IPS-NIHi11 (cell line): ENCODE measurements around the gene TIMP3.

Experiments
- DNase-seq: peaks from one replicate; pipeline ENCODE4 v3.0.0; 2012; ENCODE audit warnings: mixed read lengths, low spot score

TIMP3 gene

DNA sequence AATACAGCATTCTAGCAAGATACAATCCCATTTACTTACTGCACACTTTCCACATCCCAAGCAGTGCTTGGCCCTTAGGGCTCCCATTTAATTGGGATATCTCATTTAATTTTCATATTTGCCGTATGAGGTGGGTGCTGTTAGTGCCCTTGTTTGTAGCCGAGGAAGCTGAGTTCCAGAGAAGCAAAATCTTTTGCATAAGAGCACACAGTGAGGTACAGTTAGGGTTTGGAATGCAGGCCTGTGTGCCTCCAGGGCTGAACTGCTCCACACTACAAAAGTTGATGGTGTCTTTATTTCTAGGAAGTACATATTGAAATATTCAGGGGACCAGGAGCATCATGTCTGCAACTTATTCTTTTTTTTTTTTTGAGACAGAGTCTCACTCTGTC, 15.5 kb upstream of the TIMP3 start:
- no peak for DNase-seq

- no peak for DNase-seq
These were observed 12.4 kb upstream of the TIMP3 start for GRCh38 chr22:32788904-32789624.

DNA sequence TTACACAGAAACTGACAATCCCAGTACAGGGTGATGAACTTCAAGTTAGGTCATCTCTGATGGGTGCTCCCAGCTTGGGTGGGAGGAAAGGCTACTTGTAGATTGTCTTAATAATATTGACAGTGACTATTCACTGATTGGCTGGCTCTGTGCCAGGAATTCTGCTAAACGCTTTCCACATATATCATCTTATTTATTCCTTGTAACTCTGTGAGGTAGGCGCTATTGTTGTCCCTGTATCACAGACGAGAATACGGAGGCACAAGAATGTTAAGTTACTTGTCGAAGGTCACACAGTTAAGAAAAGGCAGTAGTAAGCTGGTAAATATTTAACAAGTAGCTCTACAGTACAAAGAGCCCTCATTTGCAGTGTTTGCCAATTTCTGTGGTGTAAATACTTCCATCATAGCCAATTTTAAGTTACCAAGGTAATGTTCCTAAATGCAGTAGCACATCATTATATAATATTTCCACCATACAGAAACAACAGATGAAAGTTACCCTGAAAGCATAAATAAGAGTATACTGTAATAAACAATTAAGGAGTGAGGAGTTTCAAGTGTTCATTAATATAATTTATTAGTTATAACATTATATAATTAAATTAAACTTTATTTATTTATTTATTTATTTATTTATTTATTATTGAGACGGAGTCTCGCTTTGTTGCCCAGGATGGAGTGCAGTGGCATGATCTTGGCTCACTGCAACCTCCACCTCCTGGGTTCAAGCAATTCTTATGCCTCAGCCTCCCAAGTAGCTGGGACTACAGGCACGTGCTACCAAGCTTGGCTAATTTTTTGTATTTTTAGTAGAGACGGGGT, 11.5 kb upstream of the TIMP3 start:
- no peak for DNase-seq

GRCh38 chr22:32791056-32791455, 10.4 kb upstream of the TIMP3 start:
- DNase-seq, result no peak

DNA sequence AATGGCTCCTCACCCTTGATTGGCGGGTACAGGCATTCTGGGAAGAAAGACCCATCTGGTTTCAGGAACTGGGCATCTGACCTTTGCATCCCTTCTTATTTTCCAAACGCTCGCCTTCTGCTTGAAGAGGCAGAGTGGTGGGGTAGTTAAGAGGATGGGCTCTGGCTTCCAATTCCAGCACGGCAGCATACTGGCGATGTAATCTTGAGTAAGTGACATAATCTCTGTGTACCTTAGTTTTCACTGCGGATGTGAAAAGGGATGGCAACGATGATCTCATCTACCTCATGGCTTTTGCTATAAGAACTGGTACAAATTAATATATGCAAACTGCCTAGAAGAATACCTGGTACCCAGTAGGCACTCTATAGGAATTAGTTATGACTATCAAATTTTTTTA, 10.0 kb upstream of the TIMP3 start:
- no peak for DNase-seq

DNA sequence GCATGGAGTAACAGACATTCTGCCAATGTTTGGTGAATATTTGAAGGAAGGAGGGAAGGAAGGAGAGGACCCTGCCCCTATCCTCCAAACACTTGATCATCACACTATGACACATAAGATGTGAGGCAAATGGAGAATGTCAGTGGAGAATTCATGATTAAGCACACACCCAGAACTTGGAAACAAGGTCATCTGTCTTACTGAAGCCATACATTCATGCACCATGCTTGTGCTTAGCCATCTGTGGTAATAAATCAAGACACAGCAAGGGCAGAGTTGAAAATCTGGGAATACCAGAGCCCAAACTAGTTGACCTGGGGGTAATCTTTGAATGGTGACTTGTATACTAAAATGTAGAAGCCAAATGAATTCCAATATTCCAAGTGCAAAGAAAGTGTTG, 7.9 kb upstream of the TIMP3 start:
- no peak for DNase-seq

- DNase-seq, result no peak
These were observed 6.9 kb upstream of the TIMP3 start for GRCh38 chr22:32794449-32795213.

DNA sequence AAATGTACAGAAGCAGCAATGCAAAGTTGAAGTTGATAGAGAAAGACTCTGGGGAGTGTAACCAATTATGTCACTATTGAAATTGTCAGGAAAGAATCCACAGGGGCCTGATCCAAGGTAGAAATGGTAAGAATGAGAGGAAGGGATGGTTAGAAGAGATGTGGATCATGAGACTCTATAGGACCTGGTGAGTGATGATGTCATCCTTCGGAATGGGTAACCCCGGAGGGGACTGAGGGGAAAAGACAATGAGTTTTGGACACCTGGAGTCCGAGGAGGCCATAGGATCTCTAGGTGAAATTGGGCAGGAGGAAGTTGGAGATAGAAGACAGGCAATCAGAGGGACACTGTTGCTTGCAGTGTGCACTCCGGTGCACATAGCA, 6.3 kb upstream of the TIMP3 start:
- DNase-seq, result no peak

- peak; percentile 79 for DNase-seq
These were observed 4.5 kb upstream of the TIMP3 start for GRCh38 chr22:32796865-32797573.

DNA sequence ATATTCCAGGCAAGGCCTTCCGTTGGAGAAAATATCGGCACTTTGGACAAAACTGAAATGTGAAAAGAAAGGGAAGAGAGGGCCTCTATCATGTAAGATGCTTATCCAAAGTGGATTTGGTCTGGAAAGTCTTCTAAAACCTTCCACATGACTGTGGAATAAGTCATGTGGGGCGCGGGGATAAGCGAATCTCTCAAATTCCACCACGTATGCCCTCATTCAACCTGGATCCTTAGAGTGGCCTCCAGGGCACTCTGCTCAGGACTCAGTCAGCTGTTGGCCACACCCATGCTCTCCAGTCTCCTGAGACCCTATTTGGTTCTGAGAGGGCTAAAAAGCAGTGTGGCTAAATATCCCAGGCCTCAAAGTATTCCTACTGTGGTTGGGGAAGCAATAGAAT, 2.0 kb upstream of the TIMP3 start:
- no peak for DNase-seq

DNA sequence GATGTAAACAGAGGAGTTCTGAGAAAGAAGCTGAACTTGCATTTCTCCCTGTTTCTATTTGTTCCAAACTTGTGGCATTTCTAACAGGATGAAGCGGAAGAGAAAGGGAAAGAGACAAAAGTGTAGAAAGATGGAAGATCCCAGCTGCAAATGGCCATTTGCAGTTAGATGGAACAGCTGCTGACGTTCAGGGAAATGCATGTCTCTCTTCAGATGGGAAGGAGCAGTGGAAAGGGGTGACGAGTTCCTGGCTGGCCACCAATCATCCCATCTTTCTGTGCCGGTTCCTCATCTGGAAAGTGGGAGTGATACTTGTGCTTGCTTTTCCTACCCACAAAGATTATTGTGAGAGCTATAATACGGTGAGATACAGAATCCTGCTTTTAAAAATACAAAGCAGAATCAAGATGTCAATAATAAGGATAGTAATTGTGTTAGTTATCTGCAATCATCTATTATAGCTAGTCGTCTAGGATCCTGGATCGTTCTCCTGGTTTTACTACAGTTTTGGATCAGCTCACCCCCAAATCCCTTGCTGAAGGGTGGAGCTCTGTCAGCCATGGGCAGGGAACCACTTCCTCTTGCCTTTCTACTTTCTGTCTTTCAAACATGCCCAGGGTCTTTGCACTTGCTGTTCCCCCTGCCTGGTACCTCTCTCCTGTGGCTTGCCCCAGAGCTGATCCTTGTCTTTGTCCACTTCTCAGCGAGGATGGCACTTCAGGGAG, 1.2 kb upstream of the TIMP3 start:
- DNase-seq, result no peak

DNA sequence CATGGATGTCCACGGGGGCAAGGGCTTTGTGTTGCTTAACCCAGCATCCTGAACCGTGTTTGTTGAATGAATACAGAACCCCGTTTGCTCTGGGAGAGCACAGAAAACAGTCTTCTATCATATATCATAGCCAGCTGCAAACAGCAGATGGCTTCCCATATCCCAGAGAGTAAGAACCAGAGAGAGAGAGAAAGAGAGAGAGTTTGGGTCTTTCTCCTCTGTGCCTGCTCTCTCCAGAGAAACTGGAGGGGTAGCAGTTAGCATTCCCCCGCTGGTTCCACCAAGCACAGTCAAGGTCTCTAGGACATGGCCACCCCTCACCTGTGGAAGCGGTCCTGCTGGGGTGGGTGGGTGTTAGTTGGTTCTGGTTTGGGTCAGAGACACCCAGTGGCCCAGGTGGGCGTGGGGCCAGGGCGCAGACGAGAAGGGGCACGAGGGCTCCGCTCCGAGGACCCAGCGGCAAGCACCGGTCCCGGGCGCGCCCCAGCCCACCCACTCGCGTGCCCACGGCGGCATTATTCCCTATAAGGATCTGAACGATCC, 440 bp upstream of the TIMP3 start:
- DNase-seq, result no peak

DNA sequence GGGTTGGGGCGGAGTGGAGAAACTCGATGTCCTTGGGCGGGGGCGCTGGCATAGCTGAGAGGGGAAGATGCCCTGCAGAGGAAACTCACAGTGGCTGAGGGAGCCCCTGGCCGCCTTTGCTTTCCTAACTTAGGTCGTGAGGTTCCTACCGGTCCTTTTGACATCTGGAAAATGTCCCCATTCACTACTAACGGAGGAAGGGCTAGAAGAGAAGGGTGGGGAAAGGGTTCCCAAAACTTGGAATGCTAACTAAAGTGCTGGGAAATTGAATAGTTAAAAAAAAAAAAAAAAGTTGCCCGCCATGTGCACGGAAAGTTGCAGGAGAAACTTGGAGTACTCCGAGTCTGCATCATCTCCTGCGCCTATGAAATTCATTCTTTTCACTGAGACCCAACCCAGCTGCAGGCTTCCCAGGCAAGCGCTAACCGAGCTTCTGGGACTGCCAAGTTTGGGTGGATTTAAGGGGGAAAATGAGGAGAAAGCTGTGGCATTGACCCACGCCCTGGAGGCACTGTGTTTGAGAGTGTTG, 796 bp downstream of the TIMP3 start:
- DNase-seq, result no peak

GRCh38 chr22:32803020-32803737, 1.7 kb downstream of the TIMP3 start:
- DNase-seq, result no peak

DNA sequence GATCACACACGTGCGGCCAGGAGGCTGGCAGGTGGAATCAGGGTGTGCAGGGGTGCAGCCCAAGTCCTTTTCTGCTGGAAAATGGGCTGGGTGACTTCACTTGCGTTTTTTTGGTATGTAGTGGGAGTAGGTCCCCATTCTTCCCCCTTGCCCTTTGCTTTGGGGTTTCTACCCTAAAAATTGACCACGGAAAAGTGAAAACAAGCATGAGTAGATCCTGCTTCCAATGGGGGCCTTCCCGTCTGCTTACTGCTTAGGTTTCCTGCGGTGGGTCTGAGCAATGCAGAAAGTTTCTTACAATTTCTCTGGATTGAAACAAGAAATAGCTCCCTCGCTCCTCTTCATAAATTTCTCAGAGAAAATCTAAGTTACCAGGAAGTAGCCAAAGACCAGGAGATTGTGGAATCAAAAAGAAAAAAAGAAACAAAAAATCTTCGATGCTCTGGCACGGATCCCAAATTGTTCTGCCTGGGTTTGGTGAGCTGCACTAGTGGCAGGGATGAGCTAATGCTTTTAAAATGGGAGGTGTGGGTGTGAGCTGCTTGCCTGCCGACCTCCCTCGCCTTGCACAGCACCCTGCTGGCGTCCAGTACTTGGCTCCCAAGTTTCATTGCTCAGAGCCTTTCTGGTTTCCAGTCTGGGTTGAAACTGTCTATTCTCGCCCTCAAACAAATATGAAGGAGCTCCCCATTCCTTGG, 2.4 kb downstream of the TIMP3 start:
- DNase-seq, result no peak

- no peak for DNase-seq
These were observed 3.2 kb downstream of the TIMP3 start for GRCh38 chr22:32804531-32805360.

DNA sequence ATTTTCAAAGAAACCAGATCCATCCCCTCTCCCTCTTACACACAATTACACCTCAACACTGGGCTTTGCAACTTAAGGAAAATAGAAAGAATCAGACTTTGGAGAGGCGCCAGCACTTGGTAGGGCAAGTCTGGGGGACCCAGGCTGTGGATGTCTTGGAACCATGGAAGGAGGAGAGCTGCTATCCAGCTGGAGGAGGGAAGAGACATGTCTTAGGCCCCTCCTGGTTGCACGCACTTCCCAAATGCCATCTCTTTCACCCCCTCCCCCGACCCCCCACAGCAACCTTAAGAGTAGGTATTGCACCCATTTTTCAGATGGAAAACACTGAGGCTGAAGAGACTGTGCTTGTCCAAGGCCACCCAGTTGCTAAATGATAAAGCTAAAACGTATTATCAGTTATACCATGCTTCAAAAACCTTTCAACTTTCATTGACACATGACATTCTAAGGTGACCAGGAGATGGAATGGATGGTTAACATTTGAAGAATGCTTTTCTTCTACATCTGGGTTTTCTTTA, 3.9 kb downstream of the TIMP3 start:
- no peak for DNase-seq

DNA sequence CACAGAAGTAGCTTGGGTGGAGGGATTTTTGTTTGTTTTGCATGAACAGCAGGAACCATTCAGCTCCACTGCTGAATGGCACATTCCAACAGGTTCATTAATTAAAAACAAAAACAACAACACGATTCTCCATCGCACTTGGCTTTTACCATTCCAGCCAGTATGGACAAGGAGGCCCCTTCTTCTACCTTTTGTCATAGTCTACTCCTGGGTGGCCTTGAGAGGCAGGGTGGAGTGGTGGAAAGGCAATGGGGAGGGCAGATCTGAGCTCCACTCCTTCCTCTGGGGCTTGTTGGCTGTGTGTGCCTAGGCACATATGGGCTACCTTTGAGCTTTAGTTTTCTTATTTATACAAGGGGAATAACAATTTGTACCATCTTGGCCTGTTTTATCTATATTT, 4.8 kb downstream of the TIMP3 start:
- DNase-seq, result no peak

DNA sequence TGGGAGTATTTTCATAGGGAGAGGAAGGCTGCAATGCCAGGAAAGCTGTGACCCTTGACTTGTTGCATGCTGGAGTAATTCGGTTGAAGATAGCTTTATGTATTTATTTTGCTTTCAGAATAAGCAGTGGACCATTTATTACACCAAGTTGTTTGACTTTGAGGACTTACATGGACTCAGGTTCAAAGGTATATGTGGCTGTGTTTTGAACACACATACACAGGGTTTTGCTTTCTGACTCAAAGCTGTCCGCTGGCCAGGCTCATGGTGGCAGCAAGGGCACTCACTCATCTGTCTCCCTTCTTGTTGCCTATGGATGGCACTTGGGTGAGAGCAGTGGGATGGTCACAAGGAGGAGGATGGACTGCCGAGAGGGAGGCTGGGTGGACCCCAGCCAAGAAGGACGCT, 6.5 kb downstream of the TIMP3 start:
- no peak for DNase-seq
